GM21423 (cell line): ENCODE results near the gene CCL3.
"Not testable (repeated sequence)": the region's sequence is repeated elsewhere in the genome, so short reads cannot be mapped to it uniquely, and the experiment has no call there.

ENCODE experiments used
- ATAC-seq: cut with Tn5 transposase; IDR thresholded peaks from one replicate; pipeline ENCODE4 v1.9.1; 2021; ENCODE audit warnings: mild to moderate bottlenecking, moderate library complexity; ENCODE audit not compliant: unreplicated experiment

Gene CCL3

GRCh38 chr17:36087897-36088572 lies 1.9 kb downstream of the CCL3 start:
- ATAC-seq = not testable (repeated sequence)

- not testable (repeated sequence) for ATAC-seq
These were observed 2.5 kb downstream of the CCL3 start for GRCh38 chr17:36087471-36087870.

GRCh38 chr17:36086791-36087190 lies 3.2 kb downstream of the CCL3 start:
- no peak for ATAC-seq

- ATAC-seq = no peak
These were observed 4.2 kb downstream of the CCL3 start for GRCh38 chr17:36085765-36086164.

- not testable (repeated sequence) for ATAC-seq
These were observed 6.3 kb downstream of the CCL3 start for GRCh38 chr17:36083691-36084090.

- ATAC-seq = peak; percentile 67
These were observed 7.3 kb downstream of the CCL3 start for GRCh38 chr17:36082482-36083120.

GRCh38 chr17:36081681-36082471 lies 8.1 kb downstream of the CCL3 start:
- peak; percentile 26 for ATAC-seq

- no peak for ATAC-seq
These were observed 15.6 kb downstream of the CCL3 start for GRCh38 chr17:36074365-36074764.

- peak; percentile 75 for ATAC-seq
These were observed 17.4 kb downstream of the CCL3 start for GRCh38 chr17:36072431-36073121.

GRCh38 chr17:36071751-36072150 lies 18.2 kb downstream of the CCL3 start:
- ATAC-seq = no peak

GRCh38 chr17:36070427-36070826 lies 19.5 kb downstream of the CCL3 start:
- no peak for ATAC-seq

- ATAC-seq = no peak
These were observed 20.8 kb downstream of the CCL3 start for GRCh38 chr17:36069136-36069535.

- ATAC-seq = no peak
These were observed 21.4 kb downstream of the CCL3 start for GRCh38 chr17:36068524-36068923.

- no peak for ATAC-seq
These were observed 23.5 kb downstream of the CCL3 start for GRCh38 chr17:36066365-36066985.

- no peak for ATAC-seq
These were observed 26.0 kb downstream of the CCL3 start, which contains the start of gene CCL18 for GRCh38 chr17:36063786-36064541. CCL18 (plus strand) TSS chr17:36064272; CDS start chr17:36064343, 71 bp downstream.

GRCh38 chr17:36060816-36061215 lies 29.1 kb downstream of the CCL3 start:
- ATAC-seq = no peak

GRCh38 chr17:36059406-36059805 lies 30.5 kb downstream of the CCL3 start:
- no peak for ATAC-seq

GRCh38 chr17:36057911-36058310 lies 32.0 kb downstream of the CCL3 start:
- no peak for ATAC-seq

GRCh38 chr17:36055921-36056520 lies 33.9 kb downstream of the CCL3 start:
- no peak for ATAC-seq

- ATAC-seq = no peak
These were observed 34.8 kb downstream of the CCL3 start for GRCh38 chr17:36055171-36055570.
